ENCODE data around the gene ZSWIM6. TPM values are rescaled to one million over a fixed set of nuclear protein-coding genes. Genes with fewer than 3 reads are reported as not detected.
A peak's percentile ranks its signal among the peaks of the same experiment; 100 is the strongest.

Gene ZSWIM6
- total and polyA plus RNA-seq, 8 donors: 2.9 to 39.3 (median 15.4) TPM

DNA sequence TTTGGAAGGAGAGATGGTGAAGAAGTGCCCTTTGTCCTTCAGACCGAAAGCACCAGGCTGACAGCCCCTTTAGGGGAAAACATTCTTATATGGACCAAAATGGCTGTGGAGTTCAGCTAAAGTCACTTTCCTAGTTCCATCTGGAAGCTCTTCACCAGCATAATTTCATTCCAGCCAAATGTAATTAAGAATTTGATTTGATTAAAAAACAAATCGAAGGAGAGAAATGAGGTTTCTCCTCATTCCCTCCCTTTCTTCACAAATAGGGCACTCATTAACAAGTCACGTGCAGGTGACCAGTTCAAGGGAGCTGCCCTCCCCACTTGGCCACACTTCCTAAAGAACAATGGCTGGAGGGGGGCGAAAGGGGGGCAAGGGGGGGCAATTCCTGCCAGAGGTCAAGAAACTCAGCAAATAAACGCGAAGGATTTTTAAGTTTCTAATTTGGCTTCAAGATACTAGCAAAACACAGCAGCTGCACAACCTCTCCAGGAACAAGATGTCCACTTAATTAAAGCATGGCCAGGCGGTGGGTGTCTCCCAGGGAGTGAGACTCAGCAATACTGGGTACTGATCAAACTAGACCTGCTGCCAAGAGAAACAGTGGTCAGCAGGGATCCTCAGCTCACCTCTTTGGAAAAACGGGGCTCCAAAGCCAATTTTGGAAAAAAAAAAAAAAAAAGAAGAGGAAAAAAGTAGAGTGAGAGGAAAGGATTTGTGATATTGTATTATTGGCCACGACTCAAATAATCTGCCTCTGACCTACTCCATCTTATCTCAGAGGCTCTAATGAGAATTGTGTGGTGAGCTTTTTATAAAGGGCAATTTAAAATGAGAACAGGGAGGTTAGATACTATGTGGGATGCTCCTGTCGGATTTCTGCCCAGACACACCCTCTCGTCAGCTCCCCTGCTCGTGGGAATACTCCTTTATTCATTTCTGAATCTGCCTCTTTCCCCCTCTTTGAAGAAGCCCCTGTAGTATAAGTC, 254.3 kb downstream of the ZSWIM6 start:
- DNase-seq: peak in 1 of 2 donors; percentile 31
- H3K9me3 ChIP-seq: no peaks in the 10 kb centered on the region
- H3K4me1 ChIP-seq: peaks cover 0 to 18% (median 8%) of the 10 kb centered on the region in 4 donors
- intact Hi-C loops (cut with DNase I; ENCODE audit: low total_unique reads): no loop called here
- H3K36me3 ChIP-seq: no peaks in the 10 kb centered on the region
- no peak overlapping the region for H3K27ac ChIP-seq
- TF ChIP-seq, protein P1, sequence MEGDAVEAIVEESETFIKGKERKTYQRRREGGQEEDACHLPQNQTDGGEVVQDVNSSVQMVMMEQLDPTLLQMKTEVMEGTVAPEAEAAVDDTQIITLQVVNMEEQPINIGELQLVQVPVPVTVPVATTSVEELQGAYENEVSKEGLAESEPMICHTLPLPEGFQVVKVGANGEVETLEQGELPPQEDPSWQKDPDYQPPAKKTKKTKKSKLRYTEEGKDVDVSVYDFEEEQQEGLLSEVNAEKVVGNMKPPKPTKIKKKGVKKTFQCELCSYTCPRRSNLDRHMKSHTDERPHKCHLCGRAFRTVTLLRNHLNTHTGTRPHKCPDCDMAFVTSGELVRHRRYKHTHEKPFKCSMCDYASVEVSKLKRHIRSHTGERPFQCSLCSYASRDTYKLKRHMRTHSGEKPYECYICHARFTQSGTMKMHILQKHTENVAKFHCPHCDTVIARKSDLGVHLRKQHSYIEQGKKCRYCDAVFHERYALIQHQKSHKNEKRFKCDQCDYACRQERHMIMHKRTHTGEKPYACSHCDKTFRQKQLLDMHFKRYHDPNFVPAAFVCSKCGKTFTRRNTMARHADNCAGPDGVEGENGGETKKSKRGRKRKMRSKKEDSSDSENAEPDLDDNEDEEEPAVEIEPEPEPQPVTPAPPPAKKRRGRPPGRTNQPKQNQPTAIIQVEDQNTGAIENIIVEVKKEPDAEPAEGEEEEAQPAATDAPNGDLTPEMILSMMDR (IDR thresholded peaks at IDR 0.05): no peak
- no peak for TF ChIP-seq EP300 (IDR thresholded peaks at IDR 0.05)
- no peak for TF ChIP-seq POLR2A (IDR thresholded peaks at IDR 0.05)
- TF ChIP-seq POLR2AphosphoS5 (IDR thresholded peaks at IDR 0.05): no peak
- 45 to 68% (median 50%) methylated on average over 12 of the region's 12 CpGs for WGBS, 5 donors
- H3K27me3 ChIP-seq: no peaks in the 10 kb centered on the region
- H3K4me3 ChIP-seq: no peak overlapping the region

DNA sequence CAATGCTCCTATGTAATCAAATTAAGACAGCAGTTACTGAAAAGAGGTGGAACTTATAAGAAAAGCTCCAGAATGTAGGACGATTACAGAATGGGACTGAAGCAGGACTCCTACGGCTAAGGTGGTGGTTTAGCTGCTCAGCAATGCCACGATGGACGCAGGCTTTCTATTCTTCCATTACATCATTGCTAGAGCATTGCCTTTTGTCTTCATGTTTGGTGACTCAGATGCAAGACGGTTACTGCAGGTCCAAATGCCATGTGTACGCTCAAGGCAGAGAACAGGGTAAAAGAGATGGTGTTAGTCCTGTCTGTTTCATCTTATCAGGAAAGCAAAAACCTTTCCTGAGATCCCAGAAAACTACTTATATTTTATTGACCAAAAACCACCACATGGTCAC, 255.1 kb downstream of the ZSWIM6 start:
- Histone ChIP-seq H3K27ac (no peak overlapping the region), H3K4me1 (peaks cover 0 to 16% (median 7%) of the 10 kb centered on the region in 4 donors), H3K27me3 (no peaks in the 10 kb centered on the region), H3K36me3 (no peaks in the 10 kb centered on the region), H3K9me3 (no peaks in the 10 kb centered on the region), H3K4me3 (no peak overlapping the region)
- no peak for DNase-seq
- WGBS, 5 donors: 85 to 91% (median 89%) methylated on average over 6 of the region's 6 CpGs
- TF ChIP-seq, protein P1 (IDR thresholded peaks at IDR 0.05): no peak
- TF ChIP-seq EP300 (IDR thresholded peaks at IDR 0.05) (no peak), POLR2AphosphoS5 (IDR thresholded peaks at IDR 0.05) (no peak), POLR2A (IDR thresholded peaks at IDR 0.05) (no peak)
- intact Hi-C loops (cut with DNase I; ENCODE audit: low total_unique reads): no loop called here

DNA sequence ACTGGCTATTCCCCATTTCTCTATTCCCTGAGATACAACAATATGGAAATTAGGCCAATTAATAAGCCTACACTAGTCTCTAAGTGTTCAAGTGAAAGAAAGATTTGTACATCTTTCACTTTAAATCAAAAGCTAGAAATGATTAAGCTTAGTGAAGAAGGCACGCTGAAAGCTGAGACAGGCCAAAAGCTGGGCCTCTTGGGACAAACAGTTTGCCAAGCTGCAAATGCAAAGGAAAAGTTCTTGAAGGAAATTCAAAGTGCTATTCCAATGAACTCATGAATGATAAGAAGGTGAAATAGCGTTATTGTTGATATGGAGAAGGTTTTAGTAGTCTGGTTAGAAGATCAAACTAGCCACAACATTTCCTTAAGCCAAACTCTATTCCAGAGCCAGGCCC, 256.2 kb downstream of the ZSWIM6 start:
- no peaks in the 10 kb centered on the region for H3K9me3 ChIP-seq
- H3K27me3 ChIP-seq: no peaks in the 10 kb centered on the region
- WGBS, 5 donors: 23 to 47% (median 29%) methylated on average over 2 of the region's 2 CpGs
- H3K4me3 ChIP-seq: no peak overlapping the region
- no peak for DNase-seq
- intact Hi-C loops (cut with DNase I; ENCODE audit: low total_unique reads): no loop called here
- TF ChIP-seq, protein P1 (IDR thresholded peaks at IDR 0.05): no peak
- no peak for TF ChIP-seq POLR2AphosphoS5 (IDR thresholded peaks at IDR 0.05)
- TF ChIP-seq EP300 (IDR thresholded peaks at IDR 0.05): no peak
- TF ChIP-seq POLR2A (IDR thresholded peaks at IDR 0.05): no peak
- H3K27ac ChIP-seq: no peak overlapping the region
- peaks cover 0 to 9% (median 4%) of the 10 kb centered on the region in 4 donors for H3K4me1 ChIP-seq
- H3K36me3 ChIP-seq: no peaks in the 10 kb centered on the region

DNA sequence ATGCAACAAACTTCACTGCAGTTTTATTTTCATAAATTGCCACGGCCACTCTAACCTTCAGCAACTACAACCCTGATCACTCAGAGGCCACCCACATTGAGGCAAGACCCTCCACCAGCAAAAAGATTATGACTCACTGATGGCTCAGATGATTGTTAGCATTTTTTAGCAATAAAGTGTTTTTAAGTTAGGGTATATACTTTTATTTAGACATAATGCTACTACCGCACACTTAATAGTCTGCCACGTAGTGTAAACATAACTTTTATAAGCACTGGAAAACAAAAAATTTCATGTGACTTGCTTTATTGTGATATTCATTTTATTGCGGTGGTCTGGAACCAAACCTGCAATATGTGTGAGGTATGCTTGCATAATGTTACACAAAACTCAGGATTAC, 257.9 kb downstream of the ZSWIM6 start:
- H3K9me3 ChIP-seq: no peaks in the 10 kb centered on the region
- H3K27ac ChIP-seq: no peak overlapping the region
- H3K27me3 ChIP-seq: no peaks in the 10 kb centered on the region
- H3K4me3 ChIP-seq: no peak overlapping the region
- DNase-seq: no peak
- peaks cover 0 to 9% (median 4%) of the 10 kb centered on the region in 4 donors for H3K4me1 ChIP-seq
- H3K36me3 ChIP-seq: no peaks in the 10 kb centered on the region
- WGBS, 5 donors: 78 to 87% (median 83%) methylated on average over 4 of the region's 4 CpGs
- intact Hi-C loops (cut with DNase I; ENCODE audit: low total_unique reads): no loop called here
- TF ChIP-seq POLR2AphosphoS5 (IDR thresholded peaks at IDR 0.05) (no peak), POLR2A (IDR thresholded peaks at IDR 0.05) (no peak)
- TF ChIP-seq, protein P1 (IDR thresholded peaks at IDR 0.05): no peak

All from stomach (tissue), 9 donors.